NCI-H524 treated with DMSO at 0.1 percent for 48 hours (cell line): ENCODE data around the gene ZNF580.

Experiments
- DNase-seq: peaks from one replicate; lab custom pipeline; 2025; lab: John Stamatoyannopoulos, UW

The ZNF580 gene

GRCh38 chr19:55679343-55680257 is 38.8 kb downstream of the ZNF580 start:
- no peak for DNase-seq

GRCh38 chr19:55680339-55681130 is 39.7 kb downstream of the ZNF580 start:
- no peak for DNase-seq

- DNase-seq, result no peak
Measured at GRCh38 chr19:55681131-55682092, 40.6 kb downstream of the ZNF580 start.

- DNase-seq, result no peak
Measured at GRCh38 chr19:55683449-55684261, 42.9 kb downstream of the ZNF580 start.

DNA sequence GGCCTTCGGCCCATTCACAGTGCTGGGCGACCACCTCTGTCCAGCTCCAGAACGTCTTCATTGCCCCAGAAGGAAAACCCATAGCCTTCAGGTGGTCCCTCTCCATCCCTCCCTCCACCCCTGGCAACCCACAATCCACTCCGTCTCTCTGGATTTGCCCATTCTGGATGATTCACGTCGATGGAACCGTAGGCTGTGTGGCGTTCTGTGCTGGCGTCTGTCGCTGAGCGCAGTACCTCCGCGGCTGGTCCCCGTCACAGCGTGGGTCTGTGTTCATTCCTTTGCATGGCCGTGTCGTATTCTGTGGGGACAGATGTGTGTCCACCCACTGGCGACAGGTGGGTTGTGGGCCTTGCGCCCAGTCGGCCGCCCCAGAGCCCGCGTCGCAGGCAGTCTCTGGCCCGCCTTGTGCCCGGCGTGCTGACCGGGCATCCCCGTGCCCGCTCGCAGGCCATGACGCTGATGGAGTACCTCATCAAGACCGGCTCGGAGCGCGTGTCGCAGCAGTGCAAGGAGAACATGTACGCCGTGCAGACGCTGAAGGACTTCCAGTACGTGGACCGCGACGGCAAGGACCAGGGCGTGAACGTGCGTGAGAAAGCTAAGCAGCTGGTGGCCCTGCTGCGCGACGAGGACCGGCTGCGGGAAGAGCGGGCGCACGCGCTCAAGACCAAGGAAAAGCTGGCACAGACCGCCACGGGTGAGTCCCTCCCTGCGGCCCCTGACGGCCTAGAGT is 44.3 kb downstream of the ZNF580 start:
- DNase-seq, result no peak

- DNase-seq, result no peak
Measured at GRCh38 chr19:55685776-55686175, 45.0 kb downstream of the ZNF580 start.

- no peak for DNase-seq
Measured at GRCh38 chr19:55686311-55687050, 45.7 kb downstream of the ZNF580 start.

DNA sequence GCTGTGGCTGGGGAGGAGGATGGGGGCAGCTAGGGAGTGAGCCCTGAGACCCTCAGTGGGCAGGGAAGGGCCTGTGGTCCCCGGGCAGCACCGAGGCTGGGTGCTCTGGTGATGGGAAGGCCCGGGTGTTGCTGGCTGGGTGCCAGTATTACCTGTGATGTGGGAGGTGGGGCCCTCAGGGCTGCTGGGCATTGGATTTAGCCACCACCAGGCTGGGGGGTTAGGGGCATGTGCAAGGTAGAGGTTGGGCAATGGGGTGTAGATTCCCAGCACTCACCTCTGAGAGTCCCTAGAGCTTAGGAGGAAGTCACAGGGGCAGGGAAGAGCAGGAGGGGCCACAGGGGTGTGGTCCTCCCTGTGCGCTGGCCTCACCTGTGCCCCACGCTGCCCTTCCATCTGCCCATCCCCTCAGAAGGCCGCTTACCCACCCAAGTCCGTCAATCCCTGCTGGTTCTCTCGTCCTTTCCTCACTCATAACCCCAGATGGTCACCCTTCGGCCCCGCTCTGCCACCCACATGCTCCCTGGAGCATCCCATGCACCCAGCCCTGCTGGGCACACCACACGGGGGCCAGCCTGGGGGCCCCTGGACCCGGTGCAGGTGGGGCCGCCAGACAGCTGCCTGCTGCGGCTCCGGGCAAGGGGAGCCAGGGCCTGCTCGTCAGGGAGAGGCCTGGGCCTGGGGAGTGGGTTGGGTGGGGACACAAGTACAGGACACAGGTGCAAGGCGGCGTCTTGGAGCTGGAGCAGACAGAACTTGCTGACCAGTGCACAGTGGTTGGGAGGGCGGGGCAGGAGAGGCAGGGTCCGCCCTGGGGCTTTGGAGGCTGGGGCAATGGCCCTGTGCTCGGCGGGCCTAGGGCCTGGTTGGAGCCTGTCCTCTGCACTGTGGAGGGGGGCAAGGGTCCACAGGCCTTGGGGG is 46.7 kb downstream of the ZNF580 start:
- no peak for DNase-seq

- DNase-seq, result no peak
Measured at GRCh38 chr19:55688422-55689218, 47.8 kb downstream of the ZNF580 start.

- DNase-seq, result no peak
Measured at GRCh38 chr19:55689411-55690108, 48.8 kb downstream of the ZNF580 start.

DNA sequence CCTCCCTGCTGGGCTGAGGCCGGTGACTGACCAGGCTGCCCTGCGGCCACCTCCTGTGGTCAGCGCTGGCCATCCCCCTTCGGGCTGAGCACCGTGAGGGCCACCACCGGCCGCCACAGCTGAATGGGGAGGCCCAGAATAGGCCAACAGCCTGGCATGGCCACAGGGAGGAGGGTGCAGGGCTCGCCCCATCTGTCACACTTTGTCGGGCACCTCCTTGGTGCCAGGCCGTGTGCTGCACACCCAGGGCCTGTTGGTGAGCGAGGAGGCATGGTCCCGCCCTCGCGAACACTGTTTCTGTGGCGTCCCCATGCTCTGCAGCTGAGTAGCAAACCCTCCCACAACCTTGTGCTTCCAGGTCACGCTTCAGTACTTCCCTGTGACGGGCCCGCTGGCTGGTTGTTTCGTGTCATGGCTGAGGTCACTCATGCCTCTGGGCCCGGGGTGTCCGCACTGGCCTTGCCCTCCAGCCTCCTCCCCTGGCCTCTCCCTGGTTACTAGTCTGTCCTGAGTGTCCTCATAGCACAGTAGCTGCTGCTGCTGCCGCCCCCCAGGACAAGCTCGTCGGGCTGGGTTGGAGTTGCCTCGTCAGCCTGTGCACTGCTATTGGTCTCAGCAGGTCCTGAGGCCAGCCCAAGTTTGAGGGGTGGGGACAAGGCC is 49.4 kb downstream of the ZNF580 start:
- no peak for DNase-seq

GRCh38 chr19:55690769-55691545 is 50.2 kb downstream of the ZNF580 start:
- DNase-seq, result no peak

DNA sequence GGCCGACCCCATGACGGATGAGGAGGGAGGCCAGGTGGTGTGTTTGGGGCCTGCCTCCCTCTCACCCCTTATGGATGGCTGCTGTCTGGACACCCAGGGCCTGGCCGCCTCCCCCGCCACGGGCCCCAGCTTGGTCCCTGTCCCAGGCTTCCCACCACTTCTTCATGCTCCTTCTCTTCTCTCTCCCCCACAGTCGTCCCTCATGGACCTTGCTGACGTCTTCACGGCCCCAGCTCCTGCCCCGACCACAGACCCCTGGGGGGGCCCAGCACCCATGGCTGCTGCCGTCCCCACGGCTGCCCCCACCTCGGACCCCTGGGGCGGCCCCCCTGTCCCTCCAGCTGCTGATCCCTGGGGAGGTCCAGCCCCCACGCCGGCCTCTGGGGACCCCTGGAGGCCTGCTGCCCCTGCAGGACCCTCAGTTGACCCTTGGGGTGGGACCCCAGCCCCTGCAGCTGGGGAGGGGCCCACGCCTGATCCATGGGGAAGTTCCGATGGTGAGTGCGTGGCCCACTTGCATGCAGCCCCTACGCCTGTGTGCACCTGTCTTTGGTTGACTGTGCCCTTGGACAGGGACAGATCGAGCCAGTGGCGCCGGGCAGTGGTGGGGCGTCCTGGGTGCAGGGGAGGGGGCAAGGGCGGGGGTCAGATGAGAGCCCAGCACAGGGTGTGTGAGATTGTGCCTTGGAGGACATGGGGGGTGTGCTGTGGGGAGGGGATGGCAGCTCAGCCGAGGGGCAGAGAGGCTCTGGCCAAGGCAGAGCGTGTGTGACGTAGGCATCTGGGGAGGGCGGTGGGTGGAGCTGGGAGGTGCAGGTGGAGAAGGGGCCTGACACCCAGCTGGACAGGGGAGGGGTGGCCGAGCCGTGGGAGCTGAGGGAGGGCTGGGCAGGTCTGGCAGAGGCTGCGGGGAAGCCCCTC is 51.0 kb downstream of the ZNF580 start:
- no peak for DNase-seq

GRCh38 chr19:55692681-55693081 is 51.9 kb downstream of the ZNF580 start:
- no peak for DNase-seq
